GM12878 (cell line): Measurements from ENCODE around the gene MEGF11. TPM values are rescaled to one million over a fixed set of nuclear protein-coding genes. Genes with fewer than 3 reads are reported as not detected.

Experiments used
- ASH2L ChIP-seq: fragments of 300-600, 200-600 bp; sonication (generic); IDR thresholded peaks from 2 replicates; pipeline ENCODE4 v1.6.1; 2017; ENCODE audit warnings: low read depth, mild to moderate bottlenecking, borderline replicate concordance
- BCL11A ChIP-seq: IDR thresholded peaks from 2 replicates; pipeline ENCODE4 v1.6.1; 2011; ENCODE audit warnings: low read depth, low read length
- BMI1 ChIP-seq: fragments of 450-650 bp; IDR thresholded peaks from 2 replicates; pipeline ENCODE4 v1.6.1; 2016; ENCODE audit warnings: mild to moderate bottlenecking, moderate library complexity, borderline replicate concordance
- CHD2 ChIP-seq: IDR thresholded peaks from 2 replicates; pipeline ENCODE4 v1.6.1; 2011; ENCODE audit warnings: low read depth, low read length, improper control_type of control experiment, borderline replicate concordance
- CHD4 ChIP-seq: fragments of 200-600 bp; sonication (generic); IDR thresholded peaks from 2 replicates; pipeline ENCODE4 v1.6.1; 2016; ENCODE audit warnings: mild to moderate bottlenecking
- CREB1 ChIP-seq: IDR thresholded peaks from 2 replicates; pipeline ENCODE4 v1.6.1; 2012; ENCODE audit warnings: low read depth, mild to moderate bottlenecking, inconsistent platforms
- E2F8 ChIP-seq: fragments of 450-650 bp; IDR thresholded peaks from 2 replicates; pipeline ENCODE4 v1.6.1; 2018; ENCODE audit warnings: mild to moderate bottlenecking, low read depth, moderate library complexity; ENCODE audit not compliant: partially characterized antibody
- IKZF2 ChIP-seq, 2 experiments: fragments of 450-650 bp; IDR thresholded peaks; 2 replicates each; pipeline ENCODE4 v1.6.1; 2017; ENCODE audit warnings: mild to moderate bottlenecking in 2 of 2, moderate library complexity in 2 of 2
- MEF2B ChIP-seq: fragments of 450-650 bp; IDR thresholded peaks from 2 replicates; pipeline ENCODE4 v1.6.1; 2018; ENCODE audit warnings: mild to moderate bottlenecking, moderate library complexity; ENCODE audit not compliant: partially characterized antibody, poor library complexity, severe bottlenecking
- MTA3 ChIP-seq: IDR thresholded peaks from 2 replicates; pipeline ENCODE4 v1.6.1; 2012; ENCODE audit warnings: low read length, inconsistent platforms, borderline replicate concordance
- NBN ChIP-seq: fragments of 450-650 bp; IDR thresholded peaks from 2 replicates; pipeline ENCODE4 v1.6.1; 2016
- NR2F1 ChIP-seq: fragments of 450-650 bp; conservative IDR thresholded peaks from 2 replicates; pipeline ENCODE4 v1.6.1; 2017; ENCODE audit warnings: mild to moderate bottlenecking
- NRF1 ChIP-seq: conservative IDR thresholded peaks from 2 replicates; pipeline ENCODE4 v1.6.1; 2011; ENCODE audit warnings: mild to moderate bottlenecking, low read depth, low read length, improper control_type of control experiment
- PRDM15 ChIP-seq: fragments of 450-650 bp; formaldehyde crosslinking; IDR thresholded peaks from 2 replicates; pipeline ENCODE4 v1.4.0; 2020; ENCODE audit warnings: mild to moderate bottlenecking, moderate library complexity
- RB1 ChIP-seq: fragments of 450-650 bp; formaldehyde crosslinking; IDR thresholded peaks from 2 replicates; pipeline ENCODE4 v1.6.1; 2017; ENCODE audit warnings: mild to moderate bottlenecking, borderline replicate concordance
- RELB ChIP-seq: fragments of 450-650 bp; IDR thresholded peaks from 2 replicates; pipeline ENCODE4 v1.6.1; 2017; ENCODE audit warnings: low read depth, mild to moderate bottlenecking, moderate library complexity
- SIN3A ChIP-seq: IDR thresholded peaks from 2 replicates; pipeline ENCODE4 v1.6.1; 2012; ENCODE audit warnings: low read depth, low read length, improper control_type of control experiment
- SREBF2 ChIP-seq: IDR thresholded peaks from 2 replicates; pipeline ENCODE4 v1.6.1; 2012; ENCODE audit warnings: mild to moderate bottlenecking, low read length
- TCF7 ChIP-seq: IDR thresholded peaks from 2 replicates; pipeline ENCODE4 v1.6.1; 2014; ENCODE audit warnings: antibody characterized with exemption, borderline replicate concordance
- ZNF24 ChIP-seq: fragments of 450-650 bp; IDR thresholded peaks from 2 replicates; pipeline ENCODE4 v1.6.1; 2017; ENCODE audit warnings: antibody characterized with exemption, mild to moderate bottlenecking
- ZSCAN29 ChIP-seq: fragments of 450-650 bp; IDR thresholded peaks from 2 replicates; pipeline ENCODE4 v1.6.1; 2017; ENCODE audit warnings: mild to moderate bottlenecking, moderate library complexity
- ZZZ3 ChIP-seq: IDR thresholded peaks from 2 replicates; pipeline ENCODE4 v1.6.1; 2011; ENCODE audit warnings: low read depth; ENCODE audit not compliant: control insufficient read depth, insufficient read length
- polyA plus RNA-seq, 11 experiments: library from polyadenylated mRNA; depleted of rRNA in 4 of 11; unstranded in 6 of 11; stranded (reverse) in 5 of 11; fragments of >200 nt; fragmentation: Nextera tagmentation in 4 of 11; fragmentation: Illumina TruSeq in 1 of 11; extraction: Ambion mirVana in 4 of 11; extraction: Trizol in 1 of 11; gene quantifications; 1 replicate in 1 of 11; 2 replicates in 10 of 11; pipeline versions ENCODE4 v1.2.1 to v1.2.3, GENCODE V29; 2011 to 2016; ENCODE audit warnings: inconsistent platforms in 2 of 11, missing spikeins in 2 of 11, low read depth in 1 of 11
- total RNA-seq, 4 experiments: library from RNA; depleted of rRNA in 3 of 4; stranded (reverse); fragments of >200 nt in 3 of 4; fragmentation: Illumina TruSeq in 1 of 4; extraction: Trizol in 1 of 4; gene quantifications; 2 replicates each; pipeline versions ENCODE4 v1.2.1 to v1.2.3, GENCODE V29; 2013 to 2021

Gene MEGF11
- total and polyA plus RNA-seq, 10 of the 15 experiments (the other 5 are each of a cell fraction or from before 2014, with no cell fraction given) = 0.03 to 1.7 (median 0.49) TPM

GRCh38 chr15:65869954-65870871 is 383.3 kb downstream of the MEGF11 start (continued):
- TF ChIP-seq CREB1 (0 out of 2 replicates have a peak, but pooled peaks have one; percentile 16), RELB (no peak), BCL11A (no peak), IKZF2 (IDR thresholded peaks at IDR 0.05) (peak; percentile 43 to 44; a peak in 3 of 4 replicates), RB1 (no peak), E2F8 (no peak), NRF1 (no peak), CHD4 (no peak), NBN (peak; percentile 22; the same call in 1 of the 2 replicates), ZSCAN29 (no peak), TCF7 (no peak), MEF2B (peak; percentile 8), PRDM15 (no peak), SIN3A (no peak; the same call in 1 of the 2 replicates), SREBF2 (no peak), ASH2L (no peak), NR2F1 (no peak), ZNF24 (no peak), MTA3 (peak; percentile 17; the same call in 1 of the 2 replicates), ZZZ3 (no peak), CHD2 (no peak), BMI1 (no peak)
